NT2/D1 (cell line): ENCODE measurements around the gene CERS6.

Experiments
- DNase-seq: peaks from one replicate; pipeline ENCODE4 v3.0.0-alpha.2; 2011; ENCODE audit warnings: low read depth, low spot score
- H3K27me3 ChIP-seq: 2 replicates; pipeline ENCODE4 v1.6.0; 2011; ENCODE audit warnings: mild to moderate bottlenecking; ENCODE audit not compliant: insufficient read length, insufficient read depth
- H3K36me3 ChIP-seq: 2 replicates; pipeline ENCODE4 v1.6.1; 2011; ENCODE audit warnings: mild to moderate bottlenecking, low read length, mixed read lengths; ENCODE audit not compliant: insufficient read depth, insufficient read length
- H3K4me1 ChIP-seq: 2 replicates; pipeline ENCODE4 v1.5.1; 2011; ENCODE audit not compliant: insufficient read depth, insufficient read length
- H3K4me3 ChIP-seq: 2 replicates; pipeline ENCODE4 v1.5.1; 2011; ENCODE audit warnings: low read depth; ENCODE audit not compliant: insufficient read length
- H3K9ac ChIP-seq: 2 replicates; pipeline ENCODE4 v1.6.0; 2011; ENCODE audit warnings: low read depth; ENCODE audit not compliant: insufficient read length
- H3K9me3 ChIP-seq: 2 replicates; pipeline ENCODE4 v1.5.1; 2011; ENCODE audit warnings: mild to moderate bottlenecking, low read length; ENCODE audit not compliant: insufficient read depth
- SUZ12 ChIP-seq: IDR thresholded peaks from 2 replicates; pipeline ENCODE4 v1.6.1; 2011; ENCODE audit not compliant: insufficient read length, insufficient read depth; ENCODE audit errors: extremely low read depth
- YY1 ChIP-seq: IDR thresholded peaks from 2 replicates; pipeline ENCODE4 v1.6.1; 2011; ENCODE audit not compliant: insufficient read length, insufficient read depth
- ZNF274 ChIP-seq: IDR thresholded peaks from 2 replicates; pipeline ENCODE4 v1.6.1; 2011; ENCODE audit warnings: mild to moderate bottlenecking, low read depth, low read length

The CERS6 gene

GRCh38 chr2:168691221-168691620 lies 235.1 kb downstream of the CERS6 start:
- H3K27me3 ChIP-seq, result no peaks in the 10 kb centered on the region
- no peak for DNase-seq
- H3K4me3 ChIP-seq, result no peak overlapping the region
- no peaks in the 10 kb centered on the region for H3K9me3 ChIP-seq
- TF ChIP-seq YY1, result no peak
- no peak for TF ChIP-seq SUZ12
- TF ChIP-seq ZNF274, result no peak
- H3K4me1 ChIP-seq, result no peaks in the 10 kb centered on the region
- peaks cover 2% of the 10 kb centered on the region for H3K36me3 ChIP-seq
- no peak overlapping the region for H3K9ac ChIP-seq

GRCh38 chr2:168692132-168692744 lies 236.2 kb downstream of the CERS6 start:
- H3K9me3 ChIP-seq, result no peaks in the 10 kb centered on the region
- H3K27me3 ChIP-seq, result no peaks in the 10 kb centered on the region
- H3K36me3 ChIP-seq, result peaks cover 2% of the 10 kb centered on the region
- no peak for DNase-seq
- no peak for TF ChIP-seq SUZ12
- no peak for TF ChIP-seq ZNF274
- TF ChIP-seq YY1, result no peak
- H3K4me1 ChIP-seq, result no peaks in the 10 kb centered on the region
- H3K4me3 ChIP-seq, result no peak overlapping the region
- H3K9ac ChIP-seq, result no peak overlapping the region

DNA sequence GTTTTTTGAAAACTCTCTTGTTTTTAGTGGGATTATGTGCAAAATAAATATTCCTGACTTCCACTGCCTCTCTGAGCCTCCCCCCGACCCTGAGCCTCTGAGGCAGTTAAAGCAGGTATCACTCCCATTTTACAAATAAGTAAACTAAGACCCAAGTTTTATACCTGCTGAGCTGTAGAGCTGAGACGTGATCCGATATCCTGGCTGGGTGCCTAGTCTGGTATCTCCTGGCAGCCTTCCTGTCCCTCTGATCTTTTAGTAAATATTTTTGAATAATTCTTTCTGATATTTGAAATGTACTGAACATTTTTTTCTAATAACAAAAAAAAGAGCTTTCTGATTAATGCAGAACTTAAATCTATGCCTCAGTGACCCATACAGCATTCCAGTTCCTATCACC lies 238.1 kb downstream of the CERS6 start:
- DNase-seq, result no peak
- Histone ChIP-seq H3K4me3 (no peak overlapping the region), H3K9me3 (no peaks in the 10 kb centered on the region), H3K4me1 (no peaks in the 10 kb centered on the region), H3K9ac (no peak overlapping the region), H3K36me3 (peaks cover 2% of the 10 kb centered on the region), H3K27me3 (no peaks in the 10 kb centered on the region)
- no peak for TF ChIP-seq ZNF274
- TF ChIP-seq YY1, result no peak
- no peak for TF ChIP-seq SUZ12

- H3K9me3 ChIP-seq, result no peaks in the 10 kb centered on the region
- TF ChIP-seq SUZ12, result no peak
- TF ChIP-seq YY1, result no peak
- TF ChIP-seq ZNF274, result no peak
- no peaks in the 10 kb centered on the region for H3K4me1 ChIP-seq
- no peaks in the 10 kb centered on the region for H3K27me3 ChIP-seq
- DNase-seq, result no peak
- peaks cover 2% of the 10 kb centered on the region for H3K36me3 ChIP-seq
- no peak overlapping the region for H3K9ac ChIP-seq
- H3K4me3 ChIP-seq, result no peak overlapping the region
Observed at GRCh38 chr2:168694866-168695265, 238.8 kb downstream of the CERS6 start.

DNA sequence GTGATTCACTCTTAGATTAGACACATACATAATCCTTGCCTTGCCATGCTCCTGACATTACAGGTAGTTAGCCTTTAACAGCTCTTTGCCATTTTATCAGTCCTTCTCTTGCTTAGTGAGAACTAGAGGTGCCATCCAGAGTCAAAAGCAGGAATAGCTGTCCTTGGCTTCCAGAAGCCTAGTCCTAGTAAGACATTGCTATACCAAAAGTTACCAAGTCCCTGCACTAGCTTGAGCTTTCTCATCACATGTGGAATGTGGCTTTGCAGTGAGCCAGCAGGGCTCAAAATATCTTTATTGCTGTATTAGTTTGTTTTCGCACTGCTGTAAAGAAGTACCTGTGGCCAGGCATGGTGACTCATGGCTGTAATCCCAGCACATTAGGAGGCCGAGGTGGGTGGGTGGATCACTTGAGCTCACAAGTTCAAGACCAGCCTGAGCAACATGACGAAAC lies 241.6 kb downstream of the CERS6 start:
- TF ChIP-seq YY1 (no peak), SUZ12 (no peak), ZNF274 (no peak)
- H3K4me1 ChIP-seq, result no peaks in the 10 kb centered on the region
- H3K9ac ChIP-seq, result no peak overlapping the region
- DNase-seq, result no peak
- no peak overlapping the region for H3K4me3 ChIP-seq
- peaks cover 2% of the 10 kb centered on the region for H3K36me3 ChIP-seq
- no peaks in the 10 kb centered on the region for H3K27me3 ChIP-seq
- H3K9me3 ChIP-seq, result no peaks in the 10 kb centered on the region

DNA sequence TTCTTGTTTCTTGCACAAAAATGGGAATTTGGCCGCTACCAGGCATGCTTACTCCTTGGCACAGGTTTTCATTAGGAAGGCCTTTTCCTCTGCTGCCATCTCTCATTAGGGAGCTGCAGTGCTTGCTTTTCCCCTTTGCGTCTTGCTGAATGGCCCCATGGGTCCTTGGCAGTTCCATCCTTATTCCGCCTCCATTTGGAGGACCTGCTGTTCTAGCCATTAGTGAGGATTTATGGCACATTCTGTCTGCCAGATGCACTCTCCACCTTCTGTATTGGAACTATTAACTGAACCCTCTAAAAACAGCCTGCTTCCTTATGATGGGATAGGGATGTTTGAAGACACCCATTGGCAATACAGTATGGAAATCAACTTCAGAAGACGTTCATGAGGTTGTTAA lies 242.9 kb downstream of the CERS6 start:
- H3K4me1 ChIP-seq, result no peaks in the 10 kb centered on the region
- H3K9me3 ChIP-seq, result no peaks in the 10 kb centered on the region
- no peak overlapping the region for H3K4me3 ChIP-seq
- DNase-seq, result no peak
- TF ChIP-seq ZNF274, result no peak
- no peak for TF ChIP-seq YY1
- TF ChIP-seq SUZ12, result no peak
- peaks cover 2% of the 10 kb centered on the region for H3K36me3 ChIP-seq
- no peaks in the 10 kb centered on the region for H3K27me3 ChIP-seq
- no peak overlapping the region for H3K9ac ChIP-seq

DNA sequence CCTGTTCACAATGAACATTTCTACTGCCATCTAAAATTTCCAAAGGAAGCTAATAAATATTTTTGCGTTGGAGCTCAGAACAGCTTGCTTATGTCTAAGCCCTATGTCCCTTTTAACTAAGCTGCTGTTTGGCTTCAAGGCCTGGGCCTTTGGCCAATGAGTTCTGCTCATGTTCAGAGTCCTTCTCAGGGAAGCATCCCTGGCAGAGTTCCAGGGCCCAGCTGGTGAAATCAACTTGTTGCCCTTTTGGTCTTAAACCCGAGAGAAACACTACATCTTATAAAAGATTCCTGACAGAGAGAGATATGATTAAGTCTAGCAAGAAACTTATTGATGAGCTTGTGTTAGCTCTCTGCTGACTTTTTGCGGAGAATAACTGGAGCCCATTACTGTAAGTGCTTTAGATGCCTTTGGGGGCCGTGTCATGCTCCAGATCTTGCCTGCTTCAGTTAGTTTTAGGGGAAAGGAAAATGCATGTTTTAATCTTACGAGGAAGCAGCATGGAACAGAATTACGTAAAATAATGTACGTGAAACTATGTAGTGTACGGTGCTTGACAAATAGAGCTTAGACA lies 243.9 kb downstream of the CERS6 start:
- H3K36me3 ChIP-seq, result peaks cover 2% of the 10 kb centered on the region
- no peaks in the 10 kb centered on the region for H3K4me1 ChIP-seq
- no peaks in the 10 kb centered on the region for H3K27me3 ChIP-seq
- no peak overlapping the region for H3K4me3 ChIP-seq
- H3K9ac ChIP-seq, result no peak overlapping the region
- no peaks in the 10 kb centered on the region for H3K9me3 ChIP-seq
- TF ChIP-seq ZNF274 (no peak), YY1 (no peak), SUZ12 (no peak)
- DNase-seq, result no peak
